AG10803 (cell line): Measurements from ENCODE around the gene GNAT1.

ENCODE experiments used
- DNase-seq: peaks from one replicate; pipeline ENCODE4 v3.0.0; 2010; ENCODE audit warnings: low read depth
- H3K4me3 ChIP-seq: 2 replicates; pipeline ENCODE4 v1.5.1; 2011; ENCODE audit warnings: mild to moderate bottlenecking, low read length, control low read depth
- TF ChIP-seq, protein P1 (sequence below): conservative IDR thresholded peaks from 2 replicates; pipeline ENCODE4 v1.5.1; 2011; ENCODE audit warnings: mild to moderate bottlenecking, low read length, control low read depth, inconsistent platforms

GNAT1 gene

DNA sequence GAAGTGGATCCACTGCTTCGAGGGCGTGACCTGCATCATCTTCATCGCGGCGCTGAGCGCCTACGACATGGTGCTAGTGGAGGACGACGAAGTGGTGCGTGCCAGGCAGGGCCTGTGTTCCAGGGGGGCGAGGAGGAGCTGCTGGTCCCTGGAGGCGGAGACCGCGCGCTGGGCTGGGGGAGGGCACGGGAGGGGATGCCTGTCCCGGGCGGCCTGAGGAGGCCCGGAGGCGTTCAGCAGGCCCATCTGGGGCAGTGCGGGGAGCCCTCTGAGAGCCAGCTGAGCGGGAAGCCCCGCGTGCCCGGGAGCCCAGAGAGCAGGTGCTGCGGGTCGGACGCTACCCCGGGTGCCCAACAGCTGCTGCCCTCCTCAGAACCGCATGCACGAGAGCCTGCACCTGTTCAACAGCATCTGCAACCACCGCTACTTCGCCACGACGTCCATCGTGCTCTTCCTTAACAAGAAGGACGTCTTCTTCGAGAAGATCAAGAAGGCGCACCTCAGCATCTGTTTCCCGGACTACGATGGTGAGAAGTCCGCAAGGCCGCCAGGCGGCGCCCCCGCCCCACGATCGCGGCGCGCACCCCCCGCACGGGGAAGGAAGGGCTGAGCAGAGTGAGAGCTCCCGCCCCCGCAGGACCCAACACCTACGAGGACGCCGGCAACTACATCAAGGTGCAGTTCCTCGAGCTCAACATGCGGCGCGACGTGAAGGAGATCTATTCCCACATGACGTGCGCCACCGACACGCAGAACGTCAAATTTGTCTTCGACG lies 2.9 kb downstream of the GNAT1 start:
- TF ChIP-seq, protein P1, sequence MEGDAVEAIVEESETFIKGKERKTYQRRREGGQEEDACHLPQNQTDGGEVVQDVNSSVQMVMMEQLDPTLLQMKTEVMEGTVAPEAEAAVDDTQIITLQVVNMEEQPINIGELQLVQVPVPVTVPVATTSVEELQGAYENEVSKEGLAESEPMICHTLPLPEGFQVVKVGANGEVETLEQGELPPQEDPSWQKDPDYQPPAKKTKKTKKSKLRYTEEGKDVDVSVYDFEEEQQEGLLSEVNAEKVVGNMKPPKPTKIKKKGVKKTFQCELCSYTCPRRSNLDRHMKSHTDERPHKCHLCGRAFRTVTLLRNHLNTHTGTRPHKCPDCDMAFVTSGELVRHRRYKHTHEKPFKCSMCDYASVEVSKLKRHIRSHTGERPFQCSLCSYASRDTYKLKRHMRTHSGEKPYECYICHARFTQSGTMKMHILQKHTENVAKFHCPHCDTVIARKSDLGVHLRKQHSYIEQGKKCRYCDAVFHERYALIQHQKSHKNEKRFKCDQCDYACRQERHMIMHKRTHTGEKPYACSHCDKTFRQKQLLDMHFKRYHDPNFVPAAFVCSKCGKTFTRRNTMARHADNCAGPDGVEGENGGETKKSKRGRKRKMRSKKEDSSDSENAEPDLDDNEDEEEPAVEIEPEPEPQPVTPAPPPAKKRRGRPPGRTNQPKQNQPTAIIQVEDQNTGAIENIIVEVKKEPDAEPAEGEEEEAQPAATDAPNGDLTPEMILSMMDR = peak; percentile 68
- peak; percentile 54 for DNase-seq
- peak overlapping the region; percentile 17; the same call in 1 of the 2 replicates for H3K4me3 ChIP-seq

DNA sequence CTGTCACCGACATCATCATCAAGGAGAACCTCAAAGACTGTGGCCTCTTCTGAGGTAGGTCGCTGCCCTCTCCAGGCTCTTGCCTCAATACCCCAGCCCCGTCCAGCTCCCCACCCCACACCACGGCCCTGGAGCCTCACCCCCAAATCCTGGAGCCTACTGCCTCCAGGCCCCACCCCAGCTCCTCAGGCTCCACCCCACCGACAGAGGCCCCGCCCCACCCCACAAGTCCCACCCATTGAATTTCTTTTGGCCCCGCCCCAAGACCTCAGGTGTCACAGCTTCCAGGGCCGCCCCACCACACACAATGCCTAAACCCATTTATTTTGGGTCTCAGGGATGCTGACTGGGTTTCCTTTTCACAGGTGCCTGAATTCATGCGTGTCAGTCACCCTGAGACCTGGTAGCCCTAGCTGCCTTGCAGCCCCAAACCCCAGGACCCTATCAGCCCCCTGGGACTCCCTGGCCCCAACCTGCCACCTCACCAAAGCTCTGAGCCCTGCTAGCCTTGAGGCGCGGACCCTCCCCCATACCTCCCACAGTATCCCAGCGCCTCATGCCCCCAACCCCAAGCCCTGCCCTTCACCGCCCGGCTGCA lies 3.6 kb downstream of the GNAT1 start:
- no peak for DNase-seq
- no peak overlapping the region for H3K4me3 ChIP-seq

DNA sequence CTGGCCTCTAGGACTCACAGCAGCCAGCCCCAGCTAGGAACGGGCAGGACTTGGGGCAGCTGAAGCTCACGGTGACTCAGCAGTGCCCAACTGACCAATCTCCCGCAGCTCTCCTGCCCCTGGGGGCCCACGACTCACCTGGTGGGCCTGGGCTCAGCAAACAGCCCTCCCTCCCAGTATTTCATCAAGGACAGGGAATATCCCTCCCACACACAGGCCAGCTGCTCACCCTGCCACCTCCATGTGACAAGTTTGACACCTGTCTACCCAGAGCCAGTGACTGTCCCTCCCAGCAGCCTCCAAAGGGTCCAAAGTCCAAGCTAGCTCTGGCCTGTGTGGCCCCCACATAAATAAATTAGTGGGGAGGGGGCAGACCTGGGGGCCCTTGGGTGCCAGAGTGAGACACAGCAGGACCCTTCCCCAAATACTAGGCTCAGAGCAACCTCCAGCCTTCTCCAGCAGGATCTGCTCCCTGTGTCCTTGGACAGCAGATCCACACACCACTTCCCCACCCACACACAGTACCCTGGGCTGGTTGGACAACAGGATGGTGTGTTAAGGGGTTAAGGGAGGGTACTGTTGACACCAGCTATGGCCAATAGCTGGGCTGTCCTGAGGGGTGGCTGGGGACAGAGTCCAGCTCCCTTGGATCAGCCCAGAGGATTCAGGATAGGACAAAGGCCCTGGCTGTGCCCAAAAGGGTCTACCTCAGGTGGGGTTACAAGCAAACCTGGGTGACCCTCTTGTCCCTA lies 4.3 kb downstream of the GNAT1 start:
- no peak overlapping the region for H3K4me3 ChIP-seq
- no peak for DNase-seq
- TF ChIP-seq, protein P1 = no peak

More for the DNA sequence above, 3.6 kb downstream of the GNAT1 start:
- TF ChIP-seq, protein P1 = no peak

DNA sequence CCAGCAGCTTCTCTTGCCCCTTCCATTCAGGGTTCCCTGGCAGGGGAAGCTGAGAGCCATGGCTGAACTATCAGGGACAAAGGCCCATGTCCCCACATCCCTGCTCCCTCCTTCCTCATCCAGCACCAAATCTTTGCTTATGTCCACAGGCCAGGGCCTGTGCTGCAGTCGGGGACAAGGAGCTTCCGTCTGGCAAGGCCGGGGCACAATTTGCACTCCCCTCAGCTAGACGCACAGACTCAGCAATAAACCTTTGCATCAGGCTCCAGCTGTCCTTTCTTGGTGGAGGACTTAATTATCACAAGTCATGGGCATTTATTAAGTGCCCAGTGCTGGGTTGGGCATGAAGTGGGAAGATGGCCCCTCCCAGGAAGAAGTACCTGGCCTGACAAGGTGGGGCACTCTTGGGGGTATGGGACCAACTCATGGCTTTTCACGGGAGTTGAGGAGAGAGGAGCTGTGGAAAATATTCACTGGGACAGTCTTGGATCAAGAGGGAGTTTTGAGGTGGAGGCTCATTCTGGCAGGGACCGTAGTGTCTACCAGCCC lies 4.9 kb downstream of the GNAT1 start:
- H3K4me3 ChIP-seq = no peak overlapping the region
- DNase-seq = no peak
- TF ChIP-seq, protein P1 = no peak

DNA sequence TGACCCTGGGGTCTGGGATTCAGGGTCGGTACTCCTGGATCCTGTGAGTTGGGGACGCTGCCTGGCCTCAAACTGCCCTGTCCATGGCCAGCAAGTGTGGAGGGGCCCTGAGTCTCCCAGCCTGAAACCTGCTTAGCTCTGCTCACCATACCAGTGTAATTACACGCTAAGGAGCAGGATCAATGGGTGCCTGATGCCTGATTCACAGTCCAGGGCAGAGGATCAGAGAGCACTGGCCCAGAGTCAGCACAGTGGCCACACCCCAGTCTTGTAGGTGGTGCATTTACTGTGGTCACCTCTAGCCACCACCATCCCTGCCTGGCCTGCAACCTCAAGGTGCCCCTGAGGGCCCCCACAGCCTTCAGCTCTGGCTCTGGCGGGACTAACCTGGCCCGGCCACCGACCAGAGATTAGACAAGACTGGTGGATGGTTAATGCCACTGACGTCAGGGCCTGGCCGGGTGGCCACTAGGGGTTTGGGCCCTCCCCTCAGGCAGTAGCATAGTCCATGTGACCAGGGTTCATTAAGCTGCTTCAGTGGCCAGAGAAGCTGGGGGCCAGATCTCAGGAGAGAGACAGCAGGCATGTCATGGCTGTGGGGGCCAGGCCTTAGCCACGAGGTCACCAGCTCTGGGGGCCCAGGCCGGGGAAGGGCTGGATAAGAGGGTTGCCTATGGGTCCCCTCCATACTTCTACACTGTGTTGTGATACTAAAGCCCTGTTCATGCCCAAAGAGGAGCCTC lies 10.3 kb downstream of the GNAT1 start:
- TF ChIP-seq, protein P1 = no peak
- no peak for DNase-seq
- no peak overlapping the region for H3K4me3 ChIP-seq

DNA sequence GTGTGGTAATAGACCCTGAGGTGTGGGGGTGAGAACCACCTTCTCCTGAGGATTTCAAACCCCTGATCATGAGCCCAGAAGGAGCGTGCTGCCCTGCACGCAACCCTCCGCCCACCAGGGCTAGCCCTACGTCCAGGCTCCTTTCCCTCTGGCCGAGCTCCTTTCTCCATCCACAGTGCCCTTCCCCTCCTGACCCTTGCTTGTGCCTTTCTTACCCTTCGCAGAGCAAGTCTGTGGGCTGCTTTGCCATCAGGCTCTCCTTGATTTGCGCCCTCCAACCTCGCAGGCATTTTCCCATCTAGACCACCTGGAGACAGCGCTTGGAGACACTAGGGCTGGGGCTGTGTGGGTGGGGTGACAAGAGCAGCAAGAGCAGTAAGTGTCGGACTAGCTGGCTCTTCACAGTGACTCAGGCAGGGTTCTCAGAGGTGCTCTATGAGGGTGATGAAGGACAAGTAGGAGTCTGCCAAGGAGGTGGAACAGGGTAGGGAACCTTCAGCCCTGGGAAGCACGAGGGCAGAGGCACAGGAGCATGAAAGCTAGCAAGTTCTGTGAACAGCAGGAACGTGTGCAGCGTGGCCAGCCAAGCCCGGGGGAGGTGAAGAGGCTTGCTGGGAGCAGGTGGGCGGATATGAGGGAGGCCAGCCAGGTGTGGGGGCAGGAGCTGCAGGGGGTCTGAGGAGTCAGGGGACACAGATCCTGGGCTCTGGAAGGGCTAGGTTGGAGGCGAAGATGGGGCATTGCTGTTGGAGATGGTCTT lies 11.1 kb downstream of the GNAT1 start:
- TF ChIP-seq, protein P1 = no peak
- H3K4me3 ChIP-seq = no peak overlapping the region
- DNase-seq = no peak
